Keratinocyte (primary cell): ENCODE measurements around the gene IL1RL2. TPM values are rescaled to one million over a fixed set of nuclear protein-coding genes. Genes with fewer than 3 reads are reported as not detected.

Source experiments
- DNase-seq: peaks from one replicate; pipeline ENCODE4 v3.0.0-alpha.2; 2011; ENCODE audit warnings: low read depth, missing footprints, low spot score
- FAIRE-seq: peaks from 2 replicates; lab custom pipeline; 2011; peaks lifted over from hg19 to GRCh38; lab: Jason Lieb, UNC
- H2AFZ ChIP-seq: 2 replicates; pipeline ENCODE4 v1.6.0; 2012; ENCODE audit warnings: low read length, control low read depth, inconsistent platforms; ENCODE audit not compliant: control insufficient read depth
- H3K27ac ChIP-seq: 2 replicates; pipeline ENCODE4 v1.5.1; 2011; ENCODE audit warnings: low read length; ENCODE audit not compliant: control insufficient read depth, insufficient read depth
- H3K27me3 ChIP-seq: 3 replicates; pipeline ENCODE4 v1.6.0; 2011; ENCODE audit warnings: low read length; ENCODE audit not compliant: control insufficient read depth, insufficient read depth; ENCODE audit errors: extremely low read depth
- H3K36me3 ChIP-seq, 2 experiments: 2 replicates in 1 of 2; 3 replicates in 1 of 2; pipeline ENCODE4 v1.5.1; 2011; ENCODE audit warnings: low read length in 2 of 2, mild to moderate bottlenecking in 1 of 2; ENCODE audit not compliant: control insufficient read depth in 2 of 2, insufficient read depth in 2 of 2; ENCODE audit errors: extremely low read depth in 1 of 2
- H3K4me1 ChIP-seq: 3 replicates; pipeline ENCODE4 v1.5.1; 2011; ENCODE audit warnings: low read length; ENCODE audit not compliant: control insufficient read depth, insufficient read depth; ENCODE audit errors: extremely low read depth
- H3K4me2 ChIP-seq: 3 replicates; pipeline ENCODE4 v1.6.0; 2011; ENCODE audit warnings: low read depth, low read length; ENCODE audit not compliant: control insufficient read depth, insufficient read depth; ENCODE audit errors: extremely low read depth
- H3K4me3 ChIP-seq, 3 experiments: fragments of 200-600 bp in 1 of 3; sonication (generic) in 1 of 3; 2 replicates in 2 of 3; 3 replicates in 1 of 3; pipeline ENCODE4 v1.5.1; 2011 to 2016; ENCODE audit warnings: low read length in 3 of 3, mild to moderate bottlenecking in 3 of 3, control low read depth in 2 of 3, inconsistent platforms in 1 of 3, low read depth in 1 of 3, mixed read lengths in 1 of 3, mixed run types in 1 of 3, moderate library complexity in 1 of 3; ENCODE audit not compliant: control insufficient read depth in 2 of 3, insufficient read depth in 2 of 3; ENCODE audit errors: extremely low read depth in 1 of 3
- H3K79me2 ChIP-seq: 2 replicates; pipeline ENCODE4 v1.6.0; 2012; ENCODE audit warnings: low read length; ENCODE audit not compliant: control insufficient read depth, insufficient read depth
- H3K9ac ChIP-seq: 3 replicates; pipeline ENCODE4 v1.6.0; 2011; ENCODE audit warnings: low read length; ENCODE audit not compliant: control insufficient read depth, insufficient read depth; ENCODE audit errors: extremely low read depth
- H3K9me1 ChIP-seq: 3 replicates; pipeline ENCODE4 v1.6.0; 2011; ENCODE audit warnings: low read length; ENCODE audit not compliant: control insufficient read depth, insufficient read depth; ENCODE audit errors: extremely low read depth
- H3K9me3 ChIP-seq: 2 replicates; pipeline ENCODE4 v1.5.1; 2012; ENCODE audit warnings: low read depth, low read length; ENCODE audit not compliant: control insufficient read depth
- H4K20me1 ChIP-seq: 3 replicates; pipeline ENCODE4 v1.6.0; 2011; ENCODE audit warnings: low read length; ENCODE audit not compliant: control insufficient read depth, insufficient read depth; ENCODE audit errors: extremely low read depth
- EZH2 ChIP-seq: IDR thresholded peaks from one replicate; pipeline ENCODE4 v1.6.1; 2012; ENCODE audit warnings: inconsistent platforms, mild to moderate bottlenecking, low read length, moderate library complexity
- dilution Hi-C: fragments of 300-500 bp; cut with MboI; formaldehyde crosslinking; loops from one replicate; pipeline ENCODE4 v1.7.0; 2020; ENCODE audit warnings: low sequenced_read_pairs; ENCODE audit not compliant: extremely low pct_ligation_motif_present
- polyA plus RNA-seq, 5 experiments: library from polyadenylated mRNA; depleted of rRNA in 3 of 5; stranded (reverse) in 3 of 5; stranded (forward) in 1 of 5; unstranded in 1 of 5; fragments of >200 nt; gene quantifications; 1 replicate in 1 of 5; 2 replicates in 3 of 5; 3 replicates in 1 of 5; pipeline versions ENCODE4 v1.2.1 to v1.2.3, GENCODE V29; 2011 to 2012; ENCODE audit warnings: missing spikeins in 2 of 5, low read depth in 1 of 5, low replicate concordance in 1 of 5
- TF ChIP-seq, protein P1 (sequence below), 3 experiments: IDR thresholded peaks in 1 of 3; conservative IDR thresholded peaks in 1 of 3; optimal IDR thresholded peaks in 1 of 3; 2 replicates in 2 of 3; 3 replicates in 1 of 3; pipeline versions ENCODE3 to v1.5.1; 2011; ENCODE audit warnings: low read length in 3 of 3, mild to moderate bottlenecking in 3 of 3, moderate library complexity in 2 of 3, control low read depth in 1 of 3, inconsistent platforms in 1 of 3; ENCODE audit not compliant: insufficient read depth in 2 of 3; ENCODE audit errors: extremely low read depth in 1 of 3

Gene IL1RL2
- polyA plus RNA-seq, 1 donor (not counting 4 experiments of a cell fraction or from before 2014, with no cell fraction given), result 1.5 TPM

DNA sequence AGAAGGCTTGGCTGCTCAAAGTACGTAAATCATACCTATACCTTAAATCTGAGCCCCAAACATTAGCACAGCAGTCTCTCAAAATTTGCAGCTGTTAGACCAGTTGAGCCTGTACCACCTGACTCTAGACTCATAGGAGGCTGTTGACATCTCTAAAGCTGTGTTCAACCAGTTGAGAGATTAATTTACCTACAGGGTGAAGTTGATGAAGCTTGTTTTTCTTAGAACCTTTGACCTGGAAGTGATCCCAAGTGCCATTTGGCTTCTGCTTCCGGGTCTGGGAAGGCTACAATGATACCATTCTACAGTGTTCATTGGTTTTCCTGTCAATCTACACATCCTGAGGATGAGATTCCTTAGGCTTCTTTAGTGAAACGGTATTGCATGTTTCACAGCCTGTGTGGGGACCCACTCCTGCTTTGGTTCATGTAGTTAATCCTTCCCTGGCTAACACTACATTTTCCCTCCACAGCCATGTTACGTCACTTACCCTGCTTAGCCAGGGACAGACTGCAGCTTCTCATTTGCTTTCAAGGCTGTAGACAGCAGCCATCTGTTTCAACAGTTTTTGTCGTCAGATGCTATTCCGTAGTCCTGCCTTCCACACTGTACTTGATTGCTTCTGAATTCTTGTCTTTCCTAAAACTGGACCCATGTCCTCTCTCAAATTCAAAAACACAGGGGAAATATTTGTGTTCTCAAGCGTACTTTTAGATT lies 4.7 kb upstream of the IL1RL2 start:
- Histone ChIP-seq H4K20me1 (no peaks in the 10 kb centered on the region), H3K4me3 (no peak overlapping the region), H3K9me3 (no peaks in the 10 kb centered on the region), H3K4me1 (peaks cover 3% of the 10 kb centered on the region), H3K4me2 (no peak overlapping the region), H2AFZ (peak overlapping the region; percentile 6), H3K9me1 (no peaks in the 10 kb centered on the region), H3K36me3 (peaks cover 0 to 3% of the 10 kb centered on the region in 2 experiments), H3K27ac (no peak overlapping the region), H3K79me2 (no peaks in the 10 kb centered on the region), H3K9ac (no peak overlapping the region), H3K27me3 (no peaks in the 10 kb centered on the region)
- TF ChIP-seq EZH2, result no peak
- TF ChIP-seq, protein P1, sequence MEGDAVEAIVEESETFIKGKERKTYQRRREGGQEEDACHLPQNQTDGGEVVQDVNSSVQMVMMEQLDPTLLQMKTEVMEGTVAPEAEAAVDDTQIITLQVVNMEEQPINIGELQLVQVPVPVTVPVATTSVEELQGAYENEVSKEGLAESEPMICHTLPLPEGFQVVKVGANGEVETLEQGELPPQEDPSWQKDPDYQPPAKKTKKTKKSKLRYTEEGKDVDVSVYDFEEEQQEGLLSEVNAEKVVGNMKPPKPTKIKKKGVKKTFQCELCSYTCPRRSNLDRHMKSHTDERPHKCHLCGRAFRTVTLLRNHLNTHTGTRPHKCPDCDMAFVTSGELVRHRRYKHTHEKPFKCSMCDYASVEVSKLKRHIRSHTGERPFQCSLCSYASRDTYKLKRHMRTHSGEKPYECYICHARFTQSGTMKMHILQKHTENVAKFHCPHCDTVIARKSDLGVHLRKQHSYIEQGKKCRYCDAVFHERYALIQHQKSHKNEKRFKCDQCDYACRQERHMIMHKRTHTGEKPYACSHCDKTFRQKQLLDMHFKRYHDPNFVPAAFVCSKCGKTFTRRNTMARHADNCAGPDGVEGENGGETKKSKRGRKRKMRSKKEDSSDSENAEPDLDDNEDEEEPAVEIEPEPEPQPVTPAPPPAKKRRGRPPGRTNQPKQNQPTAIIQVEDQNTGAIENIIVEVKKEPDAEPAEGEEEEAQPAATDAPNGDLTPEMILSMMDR (optimal IDR thresholded peaks at IDR 0.05 in 1 of 3, IDR thresholded peaks at IDR 0.05 in 1 of 3, conservative IDR thresholded peaks at IDR 0.05 in 1 of 3; ENCODE audit: extremely low read depth in 1 of 3, insufficient read depth in 2 of 3, low read length in 3 of 3), result no peak
- DNase-seq (no peak), FAIRE-seq (peak; percentile 23)
- dilution Hi-C loops, result no loop called here

DNA sequence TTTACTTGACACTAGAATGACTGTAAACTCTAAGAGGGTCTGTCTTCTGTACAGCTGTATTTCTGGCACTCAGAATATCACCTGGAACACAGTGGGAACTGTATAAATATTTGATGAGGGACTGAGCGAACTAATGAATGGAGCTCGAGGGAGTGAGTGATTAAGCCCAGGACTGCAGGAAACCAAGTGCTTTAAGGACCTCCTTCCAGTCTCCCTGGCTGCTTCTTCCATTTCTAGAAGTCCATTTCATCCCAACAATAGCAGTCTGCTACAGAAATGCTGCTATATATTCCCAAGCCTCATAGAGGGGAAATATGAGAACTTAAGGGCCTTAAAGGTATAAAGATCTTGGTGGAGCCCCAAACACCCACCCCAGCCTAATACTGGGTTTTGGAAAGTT lies 2.8 kb upstream of the IL1RL2 start:
- Histone ChIP-seq H3K79me2 (no peaks in the 10 kb centered on the region), H3K27me3 (no peaks in the 10 kb centered on the region), H4K20me1 (no peaks in the 10 kb centered on the region), H3K9me3 (no peaks in the 10 kb centered on the region), H2AFZ (no peak overlapping the region), H3K9ac (no peak overlapping the region), H3K9me1 (no peaks in the 10 kb centered on the region), H3K4me1 (peaks cover 12% of the 10 kb centered on the region), H3K4me3 (no peak overlapping the region), H3K4me2 (no peak overlapping the region), H3K27ac (no peak overlapping the region), H3K36me3 (no peaks in the 10 kb centered on the region)
- TF ChIP-seq, protein P1 (optimal IDR thresholded peaks at IDR 0.05 in 1 of 3, IDR thresholded peaks at IDR 0.05 in 1 of 3, conservative IDR thresholded peaks at IDR 0.05 in 1 of 3; ENCODE audit: extremely low read depth in 1 of 3, insufficient read depth in 2 of 3, low read length in 3 of 3), result no peak
- TF ChIP-seq EZH2, result no peak
- FAIRE-seq (no peak), DNase-seq (no peak)
- dilution Hi-C loops, result no loop called here
